Kidney tubule cell (primary cell): ENCODE data around the gene ZBTB17.
"Not testable (repeated sequence)": the region's sequence is repeated elsewhere in the genome, so short reads cannot be mapped to it uniquely, and the experiment has no call there.

ENCODE experiments used
- DNase-seq: peaks from one replicate; pipeline ENCODE4 v3.0.0-alpha.2; 2018; ENCODE audit warnings: low spot score

ZBTB17 gene

DNA sequence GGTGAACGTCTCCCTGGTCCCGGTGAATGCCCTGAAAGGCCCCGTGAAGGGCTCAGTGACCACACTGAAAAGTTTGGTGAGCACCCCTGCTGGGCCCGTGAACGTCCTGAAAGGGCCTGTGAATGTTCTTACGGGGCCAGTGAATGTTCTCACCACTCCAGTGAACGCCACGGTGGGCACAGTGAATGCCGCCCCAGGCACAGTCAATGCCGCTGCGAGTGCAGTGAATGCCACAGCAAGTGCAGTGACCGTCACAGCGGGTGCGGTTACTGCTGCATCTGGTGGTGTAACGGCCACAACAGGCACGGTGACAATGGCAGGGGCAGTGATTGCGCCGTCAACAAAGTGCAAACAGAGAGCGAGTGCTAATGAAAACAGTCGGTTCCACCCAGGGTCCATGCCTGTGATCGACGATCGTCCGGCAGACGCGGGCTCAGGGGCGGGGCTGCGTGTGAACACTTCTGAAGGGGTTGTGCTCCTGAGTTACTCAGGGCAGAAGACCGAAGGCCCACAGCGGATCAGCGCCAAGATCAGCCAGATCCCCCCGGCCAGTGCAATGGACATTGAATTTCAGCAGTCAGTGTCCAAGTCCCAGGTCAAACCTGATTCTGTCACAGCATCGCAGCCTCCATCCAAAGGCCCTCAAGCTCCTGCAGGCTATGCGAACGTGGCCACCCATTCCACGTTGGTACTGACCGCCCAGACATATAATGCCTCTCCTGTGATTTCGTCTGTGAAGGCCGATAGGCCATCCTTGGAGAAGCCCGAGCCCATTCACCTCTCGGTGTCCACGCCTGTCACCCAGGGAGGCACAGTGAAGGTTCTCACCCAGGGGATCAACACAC, 41.5 kb downstream of the ZBTB17 start:
- DNase-seq, result no peak

DNA sequence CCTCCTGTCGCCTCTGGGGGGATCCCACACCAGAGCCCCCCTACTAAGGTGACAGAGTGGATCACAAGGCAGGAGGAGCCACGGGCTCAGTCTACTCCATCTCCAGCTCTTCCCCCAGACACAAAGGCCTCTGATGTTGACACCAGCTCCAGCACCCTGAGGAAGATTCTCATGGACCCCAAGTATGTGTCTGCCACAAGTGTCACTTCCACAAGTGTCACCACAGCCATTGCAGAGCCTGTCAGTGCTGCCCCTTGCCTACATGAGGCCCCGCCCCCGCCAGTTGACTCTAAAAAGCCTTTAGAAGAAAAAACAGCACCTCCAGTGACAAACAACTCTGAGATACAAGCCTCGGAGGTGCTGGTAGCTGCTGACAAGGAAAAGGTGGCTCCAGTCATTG, 42.2 kb downstream of the ZBTB17 start:
- DNase-seq, result no peak

DNA sequence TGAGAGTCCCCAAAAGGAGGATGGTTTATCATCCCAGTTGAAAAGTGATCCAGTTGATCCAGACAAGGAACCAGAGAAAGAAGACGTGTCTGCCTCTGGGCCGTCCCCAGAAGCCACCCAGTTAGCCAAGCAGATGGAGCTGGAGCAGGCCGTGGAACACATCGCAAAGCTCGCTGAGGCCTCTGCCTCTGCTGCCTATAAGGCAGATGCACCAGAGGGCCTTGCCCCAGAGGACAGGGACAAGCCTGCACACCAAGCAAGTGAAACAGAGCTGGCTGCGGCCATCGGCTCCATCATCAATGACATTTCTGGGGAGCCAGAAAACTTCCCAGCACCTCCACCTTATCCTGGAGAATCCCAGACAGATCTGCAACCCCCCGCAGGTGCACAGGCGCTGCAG, 43.3 kb downstream of the ZBTB17 start:
- DNase-seq, result no peak

DNA sequence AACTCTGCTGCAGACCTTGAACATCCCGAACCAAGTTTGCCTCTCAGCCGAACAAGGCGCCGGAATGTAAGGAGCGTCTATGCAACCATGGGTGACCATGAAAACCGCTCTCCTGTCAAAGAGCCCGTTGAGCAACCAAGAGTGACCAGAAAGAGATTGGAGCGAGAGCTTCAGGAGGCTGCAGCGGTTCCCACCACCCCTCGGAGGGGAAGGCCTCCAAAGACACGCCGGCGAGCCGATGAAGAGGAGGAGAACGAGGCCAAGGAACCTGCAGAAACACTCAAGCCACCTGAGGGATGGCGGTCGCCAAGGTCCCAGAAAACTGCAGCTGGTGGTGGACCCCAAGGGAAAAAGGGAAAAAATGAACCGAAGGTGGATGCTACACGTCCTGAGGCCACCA, 44.0 kb downstream of the ZBTB17 start:
- DNase-seq, result no peak

DNA sequence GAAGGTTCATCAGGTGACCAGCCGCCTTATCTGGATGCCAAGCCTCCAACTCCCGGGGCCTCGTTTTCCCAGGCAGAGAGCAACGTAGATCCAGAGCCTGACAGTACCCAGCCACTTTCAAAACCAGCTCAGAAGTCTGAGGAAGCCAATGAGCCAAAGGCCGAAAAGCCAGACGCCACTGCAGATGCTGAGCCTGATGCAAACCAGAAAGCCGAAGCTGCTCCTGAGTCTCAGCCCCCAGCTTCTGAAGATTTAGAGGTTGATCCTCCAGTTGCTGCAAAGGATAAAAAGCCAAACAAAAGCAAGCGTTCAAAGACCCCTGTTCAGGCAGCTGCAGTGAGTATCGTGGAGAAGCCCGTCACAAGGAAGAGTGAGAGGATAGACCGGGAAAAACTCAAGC, 44.5 kb downstream of the ZBTB17 start:
- no peak for DNase-seq

DNA sequence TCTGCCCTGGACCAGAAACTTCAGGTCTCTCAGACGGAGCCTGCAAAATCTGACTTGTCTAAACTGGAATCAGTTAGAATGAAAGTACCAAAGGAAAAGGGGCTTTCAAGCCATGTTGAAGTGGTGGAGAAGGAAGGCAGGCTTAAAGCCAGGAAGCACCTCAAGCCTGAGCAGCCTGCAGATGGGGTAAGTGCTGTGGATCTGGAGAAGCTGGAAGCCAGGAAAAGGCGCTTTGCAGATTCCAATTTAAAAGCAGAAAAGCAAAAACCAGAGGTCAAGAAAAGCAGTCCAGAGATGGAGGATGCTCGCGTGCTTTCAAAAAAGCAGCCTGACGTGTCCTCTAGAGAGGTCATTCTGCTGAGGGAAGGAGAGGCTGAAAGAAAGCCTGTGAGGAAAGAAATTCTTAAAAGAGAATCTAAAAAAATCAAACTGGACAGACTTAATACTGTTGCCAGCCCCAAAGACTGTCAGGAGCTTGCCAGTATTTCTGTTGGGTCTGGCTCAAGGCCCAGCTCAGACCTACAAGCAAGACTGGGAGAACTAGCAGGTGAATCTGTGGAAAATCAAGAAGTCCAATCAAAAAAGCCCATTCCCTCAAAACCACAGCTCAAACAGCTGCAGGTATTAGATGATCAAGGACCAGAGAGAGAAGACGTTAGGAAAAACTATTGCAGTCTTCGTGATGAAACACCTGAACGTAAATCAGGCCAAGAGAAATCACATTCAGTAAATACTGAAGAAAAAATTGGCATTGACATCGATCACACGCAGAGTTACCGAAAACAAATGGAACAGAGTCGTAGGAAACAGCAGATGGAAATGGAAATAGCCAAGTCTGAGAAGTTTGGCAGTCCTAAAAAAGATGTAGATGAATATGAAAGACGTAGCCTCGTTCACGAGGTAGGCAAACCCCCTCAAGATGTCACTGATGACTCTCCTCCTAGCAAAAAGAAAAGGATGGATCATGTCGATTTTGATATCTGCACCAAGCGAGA, 46.6 kb downstream of the ZBTB17 start:
- DNase-seq, result no peak

DNA sequence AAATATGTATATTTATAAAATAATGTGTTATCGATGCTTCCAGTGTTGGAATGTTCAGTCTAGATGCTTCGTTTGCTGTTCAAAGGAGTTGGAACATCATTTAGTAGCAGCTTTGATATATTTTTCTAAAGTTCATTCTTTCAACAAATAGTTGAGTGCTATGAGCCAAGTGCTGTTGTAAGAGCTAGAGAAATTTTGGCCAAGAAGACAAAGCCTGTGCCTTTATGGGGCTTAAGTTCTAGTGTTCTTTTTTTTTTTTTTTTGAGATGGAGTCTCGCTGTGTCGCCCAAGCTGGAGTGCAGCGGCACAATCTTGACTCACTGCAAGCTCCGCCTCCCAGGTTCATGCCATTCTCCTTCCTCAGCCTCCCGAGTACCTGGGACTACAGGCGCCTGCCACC, 49.5 kb downstream of the ZBTB17 start:
- not testable (repeated sequence) for DNase-seq

DNA sequence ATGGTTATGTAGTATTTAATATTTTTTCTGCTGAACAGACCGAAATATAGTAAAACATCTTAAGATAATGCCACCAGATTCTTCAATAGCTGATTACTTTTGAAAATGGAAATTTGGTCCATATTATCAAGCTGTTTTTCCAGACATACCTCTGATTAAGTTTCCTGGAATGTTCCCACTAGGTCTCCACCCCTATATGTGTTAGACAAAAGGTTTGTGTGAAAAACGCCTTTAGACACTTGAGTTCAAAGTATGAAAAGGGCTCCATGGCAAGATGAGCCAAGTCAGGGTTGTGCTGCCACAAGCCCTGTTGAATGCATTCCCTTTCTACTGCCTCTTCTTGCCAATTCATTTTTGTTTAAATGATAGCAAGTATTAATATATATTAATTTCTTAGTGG, 52.7 kb downstream of the ZBTB17 start:
- peak; percentile 57 for DNase-seq

DNA sequence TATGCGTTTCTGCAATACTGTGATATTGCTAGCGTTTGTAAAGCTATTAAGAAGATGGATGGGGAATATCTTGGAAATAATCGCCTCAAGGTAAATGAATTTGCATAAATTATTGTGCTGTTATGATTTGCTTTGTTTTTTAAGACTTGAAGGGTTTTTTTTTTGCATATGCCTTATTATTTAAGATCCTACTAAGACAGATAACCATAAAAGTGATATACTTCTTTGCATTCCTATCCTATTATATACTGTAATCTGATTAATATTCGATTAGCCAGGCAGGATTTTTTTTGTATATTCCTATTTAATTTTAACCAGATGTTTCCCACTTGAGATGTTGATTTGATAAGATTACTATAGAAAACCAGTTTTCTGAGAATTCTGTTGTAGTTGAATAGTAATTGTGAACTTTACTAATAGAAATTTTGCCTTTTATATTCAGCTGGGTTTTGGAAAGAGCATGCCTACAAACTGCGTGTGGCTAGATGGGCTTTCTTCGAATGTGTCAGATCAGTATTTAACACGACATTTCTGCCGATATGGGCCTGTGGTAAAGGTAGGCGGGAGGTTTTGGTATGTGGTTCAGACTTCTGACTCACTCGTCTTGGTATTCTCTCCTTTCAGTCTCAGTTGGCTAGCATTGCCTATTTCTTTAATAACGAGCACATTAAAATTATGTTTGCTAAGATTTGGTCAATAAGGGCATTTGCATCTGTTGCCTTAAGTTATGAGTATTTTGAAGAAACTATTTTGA, 56.8 kb downstream of the ZBTB17 start:
- peak; percentile 72 for DNase-seq

DNA sequence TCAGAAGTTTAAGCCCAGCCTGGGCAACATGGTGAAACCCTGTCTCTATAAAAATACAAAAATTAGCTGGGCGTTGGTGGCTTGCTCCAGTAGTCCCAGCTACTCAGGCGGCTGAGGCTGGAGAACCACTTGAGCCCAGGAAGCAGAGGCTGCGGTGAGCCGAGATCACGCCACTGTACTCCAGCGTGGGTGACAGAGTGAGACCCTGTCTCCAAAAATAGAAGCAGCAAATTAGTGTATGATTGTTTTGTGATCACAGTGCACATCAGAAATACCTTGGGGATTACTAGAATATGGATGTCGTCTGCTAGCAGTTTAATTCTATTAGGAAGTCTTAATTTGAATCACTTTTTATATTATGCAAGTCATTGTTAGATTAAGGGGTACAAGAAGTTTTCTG, 59.0 kb downstream of the ZBTB17 start:
- no peak for DNase-seq

DNA sequence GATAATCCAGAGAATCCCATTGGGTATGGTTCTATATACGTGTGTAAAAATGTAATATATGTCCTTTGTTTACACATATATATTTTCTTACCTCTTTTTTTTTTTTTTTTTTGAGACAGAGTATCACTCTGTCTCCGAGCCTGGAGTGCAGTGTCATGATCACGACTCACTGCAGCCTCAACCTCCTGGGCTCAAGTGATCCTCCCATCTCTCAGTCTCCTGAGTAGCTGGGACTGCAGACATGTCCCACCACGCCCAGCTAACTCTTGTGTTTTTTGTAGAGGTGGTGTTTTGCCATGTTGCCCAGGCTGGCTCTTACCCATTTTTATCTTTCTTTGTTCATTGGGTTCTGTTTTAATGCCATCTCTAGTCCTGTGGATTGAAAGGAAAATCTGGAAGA, 59.5 kb downstream of the ZBTB17 start:
- peak; percentile 64 for DNase-seq

DNA sequence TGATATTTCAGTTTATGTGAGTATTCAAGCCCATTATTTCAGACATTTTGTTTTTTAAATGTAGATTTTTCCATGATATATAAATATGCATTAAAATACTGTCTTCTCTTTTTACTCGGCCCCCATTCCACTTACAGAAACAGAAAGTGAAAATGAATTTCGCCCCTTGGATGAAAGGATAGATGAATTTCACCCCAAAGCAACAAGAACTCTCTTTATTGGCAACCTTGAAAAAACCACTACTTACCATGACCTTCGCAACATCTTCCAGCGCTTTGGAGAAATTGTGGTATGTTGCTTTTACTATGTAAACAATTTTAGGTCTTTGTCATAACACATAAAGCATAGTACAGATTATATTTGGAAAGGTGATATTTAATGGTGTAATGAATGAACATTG, 59.9 kb downstream of the ZBTB17 start:
- DNase-seq, result no peak

DNA sequence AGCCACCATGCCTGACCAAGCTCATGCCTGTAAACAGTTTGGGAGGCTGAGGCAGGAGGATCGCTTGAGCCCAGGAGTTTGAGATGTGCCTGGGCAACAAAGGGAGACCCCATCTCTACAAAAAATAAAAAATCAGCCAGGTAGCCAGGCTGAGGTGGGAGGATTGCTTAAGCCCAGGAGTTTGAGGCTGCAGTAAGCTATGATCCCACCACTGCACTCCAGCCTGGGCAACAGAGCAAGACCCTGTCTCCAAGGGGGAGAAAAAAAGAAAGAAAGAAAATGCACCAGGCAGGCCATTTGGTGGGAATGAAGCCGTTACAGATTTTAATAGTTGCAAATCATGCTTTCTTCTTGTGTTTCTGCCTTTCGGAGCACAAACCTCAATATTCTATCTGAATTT, 62.3 kb downstream of the ZBTB17 start:
- DNase-seq, result not testable (repeated sequence)

DNA sequence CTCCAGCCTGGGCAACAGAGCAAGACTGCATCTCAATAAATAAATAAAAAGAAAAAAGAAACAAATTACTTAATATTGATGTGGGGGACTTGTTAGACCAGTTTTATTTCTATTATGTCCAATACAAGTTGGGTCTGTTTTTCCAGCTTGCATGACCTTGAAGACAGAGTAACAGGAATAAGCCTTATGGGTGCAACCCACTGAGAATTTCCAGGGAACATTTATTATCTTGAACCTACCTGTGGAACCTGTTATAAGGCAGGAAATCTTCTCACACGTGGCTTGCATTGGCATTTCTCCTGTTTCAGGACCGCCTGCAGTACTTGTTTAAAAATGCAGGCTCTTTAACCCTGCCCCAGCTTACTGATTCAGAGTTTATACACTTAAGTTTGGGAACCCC, 64.0 kb downstream of the ZBTB17 start:
- no peak for DNase-seq

DNA sequence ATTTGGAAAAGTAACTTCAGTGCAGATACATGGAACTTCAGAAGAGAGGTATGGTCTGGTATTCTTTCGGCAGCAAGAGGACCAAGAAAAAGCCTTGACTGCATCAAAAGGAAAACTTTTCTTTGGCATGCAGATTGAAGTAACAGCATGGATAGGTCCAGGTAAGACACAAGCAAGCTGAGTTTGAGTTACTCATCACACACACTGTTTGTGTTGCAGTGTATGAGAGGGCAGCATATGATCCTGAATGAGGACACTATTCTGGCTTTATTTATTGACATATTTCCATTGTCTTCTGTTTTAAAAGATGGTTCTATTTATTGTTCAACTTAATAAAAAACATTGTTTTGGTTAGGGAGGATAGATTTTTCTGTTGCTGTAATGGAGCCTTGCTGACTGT, 64.8 kb downstream of the ZBTB17 start:
- no peak for DNase-seq

DNA sequence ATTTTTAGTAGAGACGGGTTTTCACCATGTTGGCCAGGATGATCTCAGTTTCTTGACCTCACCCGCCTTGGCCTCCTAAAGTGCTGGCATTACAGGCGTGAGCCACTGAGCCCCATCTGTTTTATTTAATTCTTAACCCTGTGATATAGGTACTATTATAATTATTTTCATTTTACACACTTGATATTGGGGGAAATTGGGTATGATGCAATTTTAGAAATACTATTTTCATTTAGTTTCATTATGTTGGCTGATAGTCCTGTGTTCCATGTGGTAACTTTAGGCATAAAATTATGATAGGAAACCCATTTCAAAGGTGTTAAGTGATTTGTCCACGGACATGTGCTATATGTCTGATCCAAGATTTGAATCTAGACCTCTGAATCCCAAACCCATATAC, 67.3 kb downstream of the ZBTB17 start:
- DNase-seq, result no peak

DNA sequence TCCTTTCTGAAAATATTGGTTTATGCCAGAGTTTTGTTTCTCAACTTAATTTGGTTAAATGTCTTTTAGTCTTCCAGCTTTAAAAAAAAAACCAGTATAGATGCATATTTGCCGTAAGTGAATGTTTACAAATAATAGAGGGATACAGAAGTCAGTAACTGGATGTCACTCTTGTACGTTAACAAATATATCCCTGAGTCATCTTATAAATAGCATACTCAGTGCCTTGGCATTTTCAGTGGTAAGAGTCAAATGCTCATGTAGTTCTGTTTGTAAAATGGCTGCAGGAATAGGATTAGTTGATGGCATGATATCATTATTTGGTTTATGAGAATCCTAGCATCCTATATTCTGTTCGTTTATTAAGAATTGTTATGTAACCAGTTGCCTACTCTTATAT, 73.0 kb downstream of the ZBTB17 start:
- DNase-seq, result peak; percentile 66

DNA sequence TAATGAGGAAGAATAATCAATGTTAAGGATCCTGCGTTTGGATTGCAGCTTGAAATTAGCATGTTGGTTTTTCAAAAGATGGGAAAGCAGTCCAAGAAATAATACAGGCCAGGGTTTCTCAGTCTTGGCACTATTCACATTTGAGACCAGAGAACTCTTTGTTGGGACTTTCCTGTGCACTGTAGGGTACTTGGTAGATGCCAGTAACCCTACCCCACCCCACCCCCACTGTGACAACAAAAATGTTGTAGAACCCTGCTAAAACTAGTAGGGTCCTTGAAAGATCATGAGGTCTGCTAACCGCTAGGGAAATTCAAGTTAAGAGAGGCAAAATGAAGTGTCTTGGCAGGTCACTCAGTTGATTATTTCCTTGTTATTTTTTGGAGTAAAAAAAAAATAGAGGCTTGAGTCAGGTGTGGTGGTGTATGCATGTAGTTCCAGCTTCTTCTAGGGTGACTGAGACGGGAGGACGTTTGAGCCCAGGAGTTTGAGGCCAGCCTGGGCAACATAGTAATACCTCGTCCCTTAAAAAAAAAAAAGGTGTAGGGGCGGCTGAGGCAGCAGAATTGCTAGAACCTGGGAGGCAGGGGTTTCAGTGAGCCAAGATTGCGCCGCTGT, 75.1 kb downstream of the ZBTB17 start:
- DNase-seq, result peak; percentile 58

DNA sequence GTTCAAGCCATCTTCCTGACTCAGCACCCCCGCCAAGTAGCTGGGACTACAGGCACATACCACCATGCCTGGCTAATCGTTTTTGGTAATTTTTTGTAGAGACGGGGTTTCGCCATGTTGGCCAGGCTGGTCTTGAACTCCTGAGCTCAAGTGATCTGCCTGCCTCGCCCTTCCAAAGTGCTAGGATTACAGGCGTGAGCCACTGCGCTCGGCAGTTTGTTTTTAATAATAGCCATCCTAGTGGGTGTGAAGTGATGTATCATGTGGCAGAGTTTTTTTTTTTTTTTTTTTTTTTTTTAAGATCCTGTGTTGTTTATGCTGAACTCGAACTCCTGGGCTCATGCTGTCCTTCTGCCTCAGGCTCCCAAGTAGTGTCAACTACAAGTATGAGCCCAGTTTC, 76.6 kb downstream of the ZBTB17 start:
- DNase-seq, result no peak

DNA sequence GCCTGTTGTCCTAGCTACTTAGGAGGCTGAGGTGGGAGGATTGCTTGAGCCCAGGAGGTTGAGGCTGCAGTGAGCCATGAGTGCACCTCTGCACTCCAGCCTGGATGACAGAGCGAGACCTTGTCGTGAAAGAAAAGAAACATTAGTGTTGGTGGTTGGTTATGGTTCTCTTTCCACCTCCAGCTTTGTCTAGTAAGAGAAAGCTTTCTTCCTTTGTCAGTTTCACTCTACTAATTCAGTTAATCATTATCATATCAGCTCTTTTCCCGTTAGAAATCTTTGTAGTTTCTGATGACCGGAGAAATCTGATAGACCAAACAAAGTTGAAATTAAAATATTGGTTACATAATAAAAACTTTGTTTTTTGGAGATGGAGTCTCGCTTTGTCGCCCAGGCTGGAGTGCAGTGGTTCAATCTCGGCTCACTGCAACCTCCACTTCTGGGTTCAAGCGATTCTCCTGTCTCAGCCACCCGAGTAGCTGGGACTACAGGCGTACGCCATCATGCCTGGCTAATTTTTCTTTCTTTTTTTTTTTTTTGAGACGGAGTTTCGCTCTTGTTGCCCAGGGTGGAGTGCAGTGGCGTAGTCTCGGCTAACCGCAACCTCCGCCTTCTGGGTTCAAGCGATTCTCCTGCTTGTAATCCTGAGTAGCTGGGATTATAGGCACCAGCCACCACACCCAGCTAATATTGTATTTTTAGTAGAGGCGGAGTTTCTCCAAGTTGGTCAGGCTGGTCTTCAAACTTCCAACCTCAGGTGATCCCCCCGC, 78.9 kb downstream of the ZBTB17 start:
- DNase-seq, result peak; percentile 66

DNA sequence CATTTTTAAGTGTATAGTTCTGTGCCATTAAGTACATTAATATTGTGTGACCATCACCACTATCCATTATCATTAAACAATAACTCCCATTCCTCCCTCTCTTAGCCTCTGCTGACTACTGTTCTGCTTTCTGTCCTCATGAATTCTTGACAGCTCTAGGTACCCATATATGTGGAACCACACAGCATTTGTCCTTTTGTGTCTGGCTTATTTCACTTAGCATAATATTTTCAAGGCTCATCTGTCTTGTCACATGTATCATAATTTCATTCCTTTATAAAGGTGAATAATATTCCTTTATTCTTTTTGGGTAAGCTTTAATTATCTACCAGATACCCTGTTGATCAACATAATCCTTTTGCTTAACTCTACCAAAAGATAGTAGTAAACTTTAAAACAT, 80.7 kb downstream of the ZBTB17 start:
- no peak for DNase-seq
